Measurements from ENCODE around the gene MAML3.

MAML3 gene

GRCh38 chr4:140127422-140127821 is 26.6 kb downstream of the MAML3 start:
- TF ChIP-seq CTCF (IDR thresholded peaks at IDR 0.05; ENCODE audit: insufficient read depth, low read length) (no peak), GABPA (IDR thresholded peaks at IDR 0.05; ENCODE audit: low read depth) (no peak), POLR2AphosphoS5 (IDR thresholded peaks at IDR 0.05; ENCODE audit: low read depth) (no peak)
- Histone ChIP-seq H3K27me3 (ENCODE audit: insufficient read depth, poor library complexity, severe bottlenecking) (no peaks in the 10 kb centered on the region), H3K4me3 (replicated peaks; ENCODE audit: insufficient read depth, low read length) (no peak overlapping the region), H3K27ac (replicated peaks) (no peak overlapping the region)
- DNase-seq (ENCODE audit: low read depth in 1 of 2, low spot score in 1 of 2), result no peak

GRCh38 chr4:140126261-140126660 is 27.7 kb downstream of the MAML3 start:
- H3K27me3 ChIP-seq (ENCODE audit: insufficient read depth, poor library complexity, severe bottlenecking), result no peaks in the 10 kb centered on the region

GRCh38 chr4:140125374-140125773 is 28.6 kb downstream of the MAML3 start:
- no peaks in the 10 kb centered on the region for H3K27me3 ChIP-seq (ENCODE audit: insufficient read depth, poor library complexity, severe bottlenecking)
- H3K27ac ChIP-seq (replicated peaks), result no peak overlapping the region
- TF ChIP-seq REST (IDR thresholded peaks at IDR 0.05; ENCODE audit: insufficient replicate concordance, low read depth), result no peak
- no peak for TF ChIP-seq CTCF (IDR thresholded peaks at IDR 0.05; ENCODE audit: insufficient read depth, low read length)
- no peak for TF ChIP-seq GABPA (IDR thresholded peaks at IDR 0.05; ENCODE audit: low read depth)
- TF ChIP-seq POLR2AphosphoS5 (IDR thresholded peaks at IDR 0.05; ENCODE audit: low read depth), result no peak
- no peak for TF ChIP-seq SPI1 (IDR thresholded peaks at IDR 0.05; ENCODE audit: borderline replicate concordance, low read depth)
- H3K4me3 ChIP-seq (replicated peaks; ENCODE audit: insufficient read depth, low read length), result no peak overlapping the region
- DNase-seq (ENCODE audit: low read depth in 1 of 2, low spot score in 1 of 2), result no peak

More at GRCh38 chr4:140126261-140126660, 27.7 kb downstream of the MAML3 start:
- no peak for TF ChIP-seq REST (IDR thresholded peaks at IDR 0.05; ENCODE audit: insufficient replicate concordance, low read depth)
- no peak overlapping the region for H3K4me3 ChIP-seq (replicated peaks; ENCODE audit: insufficient read depth, low read length)
- no peak for DNase-seq (ENCODE audit: low read depth in 1 of 2, low spot score in 1 of 2)
- H3K27ac ChIP-seq (replicated peaks), result no peak overlapping the region

- no peaks in the 10 kb centered on the region for H3K27me3 ChIP-seq (ENCODE audit: insufficient read depth, poor library complexity, severe bottlenecking)
- H3K4me3 ChIP-seq (replicated peaks; ENCODE audit: insufficient read depth, low read length), result no peak overlapping the region
- DNase-seq (ENCODE audit: low read depth in 1 of 2, low spot score in 1 of 2), result no peak
- no peak for TF ChIP-seq POLR2AphosphoS5 (IDR thresholded peaks at IDR 0.05; ENCODE audit: low read depth)
- no peak for TF ChIP-seq REST (IDR thresholded peaks at IDR 0.05; ENCODE audit: insufficient replicate concordance, low read depth)
- TF ChIP-seq CTCF (IDR thresholded peaks at IDR 0.05; ENCODE audit: insufficient read depth, low read length), result no peak
- TF ChIP-seq GABPA (IDR thresholded peaks at IDR 0.05; ENCODE audit: low read depth), result no peak
- no peak for TF ChIP-seq SPI1 (IDR thresholded peaks at IDR 0.05; ENCODE audit: borderline replicate concordance, low read depth)
- no peak overlapping the region for H3K27ac ChIP-seq (replicated peaks)
Observed at GRCh38 chr4:140123666-140124377, 30.2 kb downstream of the MAML3 start.

All from HL-60 (cell line).